T-cell (primary cell): Measurements from ENCODE around the gene GUCA1C. TPM values are rescaled to one million over a fixed set of nuclear protein-coding genes. Genes with fewer than 3 reads are reported as not detected.

ENCODE experiments used
- ATAC-seq, 4 experiments: fragments of 200-7000 bp in 3 of 4; fragments of 150-1000 bp in 1 of 4; cut with Tn5 transposase; replicated peaks in 1 of 4; 1 replicate in 3 of 4; 2 replicates in 1 of 4; pipeline ENCODE4 v1.10.0; 2021; ENCODE audit warnings: moderate library complexity in 3 of 4, mild to moderate bottlenecking in 2 of 4, moderate number of reproducible peaks in 1 of 4
- CTCF ChIA-PET, 2 donors: fragments of 300-600 bp; sonication (Branson Sonifier 250); formaldehyde crosslinking; loops; one replicate each; lab custom pipeline; 2022; ENCODE audit warnings: antibody characterized with exemption in 2 of 2; lab: Charles Lee
- POLR2A ChIA-PET, 2 donors: fragments of 300-600 bp; sonication (Branson Sonifier 250); formaldehyde crosslinking; loops; one replicate each; lab custom pipeline; 2022; ENCODE audit warnings: antibody characterized with exemption in 2 of 2; lab: Charles Lee
- DNase-seq, 35 experiments: peaks; one replicate each; pipeline versions ENCODE4 v3.0.0 to v3.0.0-alpha.2; 2013 to 2023
- H3K27ac ChIP-seq: one replicate; pipeline ENCODE4 v1.5.1; 2013; ENCODE audit warnings: low read length
- H3K27me3 ChIP-seq, 2 experiments: replicated peaks in 1 of 2; 1 replicate in 1 of 2; 2 replicates in 1 of 2; pipeline versions ENCODE4 v1.6.1 to v1.7.0; 2013; ENCODE audit warnings: low read length in 1 of 2, mixed read lengths in 1 of 2; ENCODE audit not compliant: control insufficient read depth in 2 of 2, insufficient read depth in 2 of 2; ENCODE audit errors: extremely low read depth in 1 of 2
- H3K36me3 ChIP-seq, 2 donors: 1 replicate in 1 of 2; 2 replicates in 1 of 2; pipeline versions ENCODE4 v1.6.1 to v1.7.0; 2013; ENCODE audit warnings: low read length in 1 of 2; ENCODE audit not compliant: control insufficient read depth in 2 of 2, insufficient read depth in 1 of 2; ENCODE audit errors: extremely low read depth in 1 of 2
- H3K4me1 ChIP-seq, 2 experiments: 1 replicate in 1 of 2; 2 replicates in 1 of 2; pipeline versions ENCODE4 v1.6.1 to v1.7.0; 2013; ENCODE audit warnings: low read length in 2 of 2, mixed read lengths in 1 of 2; ENCODE audit not compliant: insufficient read depth in 2 of 2, control insufficient read depth in 1 of 2; ENCODE audit errors: extremely low read depth in 1 of 2
- H3K4me3 ChIP-seq, 2 donors: 1 replicate in 1 of 2; 2 replicates in 1 of 2; pipeline versions ENCODE4 v1.5.1 to v1.7.0; 2013; ENCODE audit warnings: mild to moderate bottlenecking in 2 of 2, low read length in 1 of 2, moderate library complexity in 1 of 2; ENCODE audit not compliant: control insufficient read depth in 1 of 2; ENCODE audit errors: extremely low read depth in 1 of 2
- H3K9me3 ChIP-seq: 2 replicates; pipeline ENCODE4 v1.7.0; 2013
- H3K27ac Mint-ChIP-seq, 2 donors: one replicate each; pipeline ENCODE4 v1.8.0; 2020 to 2021; ENCODE audit warnings: mild to moderate bottlenecking in 2 of 2, mixed read lengths in 2 of 2
- H3K27me3 Mint-ChIP-seq, 2 donors: one replicate each; pipeline ENCODE4 v1.8.0; 2021 to 2022; ENCODE audit warnings: mixed read lengths in 2 of 2
- H3K36me3 Mint-ChIP-seq: one replicate; pipeline ENCODE4 v1.8.0; 2021; ENCODE audit warnings: mixed read lengths
- H3K4me1 Mint-ChIP-seq, 3 donors: one replicate each; pipeline ENCODE4 v1.8.0; 2020 to 2022; ENCODE audit warnings: mixed read lengths in 3 of 3, mild to moderate bottlenecking in 1 of 3
- H3K4me3 Mint-ChIP-seq, 3 donors: one replicate each; pipeline ENCODE4 v1.8.0; 2020 to 2022; ENCODE audit warnings: mild to moderate bottlenecking in 3 of 3, mixed read lengths in 3 of 3, moderate library complexity in 3 of 3
- H3K9me3 Mint-ChIP-seq, 3 donors: one replicate each; pipeline ENCODE4 v1.8.0; 2020 to 2022; ENCODE audit warnings: mixed read lengths in 3 of 3
- WGBS: methylation state at CpG from one replicate; pipeline ENCODE4 v1.1.5; 2013; ENCODE audit warnings: missing lambda C conversion rate; ENCODE audit not compliant: insufficient coverage; 5-methylcytosine and 5-hydroxymethylcytosine counted together
- total RNA-seq, 35 experiments: library from RNA in 6 of 35; stranded (reverse) in 6 of 35; fragments of 120-200 nt in 1 of 35; gene quantifications; one replicate each; pipeline versions ENCODE4 v1.2.1 to v1.2.4 and lab custom pipeline; 2013 to 2026

The GUCA1C gene
- total RNA-seq, 5 donors from 2014 or later (not counting 1 experiment from before 2014, with no cell fraction given), result not detected

- H3K27me3 Mint-ChIP-seq, result peaks cover 13 to 14% of the 10 kb centered on the region in 2 donors
- Histone ChIP-seq H3K9me3 (no peaks in the 10 kb centered on the region), H3K27ac (no peak overlapping the region), H3K4me3 (no peak overlapping the region), H3K27me3 (peaks cover 0 to 4% of the 10 kb centered on the region in 2 experiments), H3K36me3 (no peaks in the 10 kb centered on the region), H3K4me1 (no peaks in the 10 kb centered on the region)
- no peak for ATAC-seq
- peaks cover 6% of the 10 kb centered on the region for H3K36me3 Mint-ChIP-seq
- H3K4me1 Mint-ChIP-seq, result no peaks in the 10 kb centered on the region
- ChIA-PET CTCF (interaction anchor here in 1 of 2 donors (0.6 to 1.0 kb wide), 2 partner anchors 15 to 269 kb away, joined by 4 to 7 read pairs; no protein-coding TSS in a partner anchor), POLR2A (no interaction called here)
- H3K4me3 Mint-ChIP-seq, result no peak overlapping the region
- DNase-seq, result no peak
- H3K9me3 Mint-ChIP-seq, result peaks cover 4 to 15% (median 11%) of the 10 kb centered on the region in 3 donors
- H3K27ac Mint-ChIP-seq, result no peak overlapping the region
Observed at GRCh38 chr3:108931035-108931434, 22.6 kb downstream of the GUCA1C start.

GRCh38 chr3:108918866-108919265, 34.8 kb downstream of the GUCA1C start:
- no peaks in the 10 kb centered on the region for H3K36me3 Mint-ChIP-seq
- WGBS, result no CpG with 5 or more reads among the region's 3 CpGs
- peaks cover 3 to 7% of the 10 kb centered on the region in 2 donors for H3K27me3 Mint-ChIP-seq
- Histone ChIP-seq H3K4me3 (no peak overlapping the region), H3K27ac (no peak overlapping the region), H3K9me3 (no peaks in the 10 kb centered on the region), H3K36me3 (no peaks in the 10 kb centered on the region), H3K27me3 (no peaks in the 10 kb centered on the region), H3K4me1 (peaks cover 0 to 5% of the 10 kb centered on the region in 2 experiments)
- ChIA-PET CTCF (interaction anchor here in 1 of 2 donors (0.9 kb wide), 1 partner anchor 366 kb away, joined by 4 read pairs; no protein-coding TSS in a partner anchor), POLR2A (interaction anchor here in 1 of 2 donors (0.6 kb wide), 1 partner anchor 437 kb away, joined by 4 read pairs; no protein-coding TSS in a partner anchor)
- H3K4me1 Mint-ChIP-seq, result peaks cover 11 to 14% (median 11%) of the 10 kb centered on the region in 3 donors
- DNase-seq, result no peak
- H3K9me3 Mint-ChIP-seq, result no peaks in the 10 kb centered on the region
- H3K4me3 Mint-ChIP-seq, result no peak overlapping the region
- ATAC-seq, result no peak
- no peak overlapping the region for H3K27ac Mint-ChIP-seq

- Histone ChIP-seq H3K36me3 (no peaks in the 10 kb centered on the region), H3K4me1 (peaks cover 0 to 5% of the 10 kb centered on the region in 2 experiments), H3K27me3 (no peaks in the 10 kb centered on the region), H3K27ac (no peak overlapping the region), H3K9me3 (no peaks in the 10 kb centered on the region), H3K4me3 (no peak overlapping the region)
- Mint-ChIP-seq H3K36me3 (no peaks in the 10 kb centered on the region), H3K4me1 (peaks cover 14 to 23% (median 20%) of the 10 kb centered on the region in 3 donors), H3K27me3 (peaks cover 0 to 7% of the 10 kb centered on the region in 2 donors), H3K4me3 (peak overlapping the region; percentile 41 to 59 (median 57)), H3K27ac (peak overlapping the region; percentile 21 to 23), H3K9me3 (no peaks in the 10 kb centered on the region)
- peak; percentile 12 to 86 (median 50) for DNase-seq
- ChIA-PET CTCF (interaction anchor here (0.5 to 4.7 kb wide), 64 partner anchors 8 to 1679 kb away, joined by 3 to 81 read pairs (median 4); partner anchors contain the start of genes TRAT1 (in 2 of the 2) and DZIP3 (in 1 of the 2)), POLR2A (interaction anchor here (0.6 to 0.9 kb wide), 6 partner anchors 13 to 353 kb away, joined by 3 to 6 read pairs (median 4); no protein-coding TSS in a partner anchor)
- peak; percentile 86 to 96 (median 96) for ATAC-seq
- 11% methylated on average over 3 of the region's 6 CpGs for WGBS
Observed at GRCh38 chr3:108914774-108915641, 38.7 kb downstream of the GUCA1C start.

- Histone ChIP-seq H3K36me3 (no peaks in the 10 kb centered on the region), H3K4me1 (peaks cover 0 to 2% of the 10 kb centered on the region in 2 experiments), H3K27ac (no peak overlapping the region), H3K9me3 (no peaks in the 10 kb centered on the region), H3K27me3 (no peaks in the 10 kb centered on the region), H3K4me3 (no peak overlapping the region)
- no peaks in the 10 kb centered on the region for H3K36me3 Mint-ChIP-seq
- 94% methylated on average over 4 of the region's 5 CpGs for whole genome bisulfite sequencing
- H3K27ac Mint-ChIP-seq, result no peak overlapping the region
- no peak overlapping the region for H3K4me3 Mint-ChIP-seq
- DNase-seq, result no peak
- ChIA-PET CTCF (interaction anchor here in 1 of 2 donors (0.6 to 0.8 kb wide), 2 partner anchors 237 to 1156 kb away, joined by 3 read pairs; no protein-coding TSS in a partner anchor), POLR2A (no interaction called here)
- H3K27me3 Mint-ChIP-seq, result no peaks in the 10 kb centered on the region
- H3K9me3 Mint-ChIP-seq, result no peaks in the 10 kb centered on the region
- ATAC-seq, result no peak
- H3K4me1 Mint-ChIP-seq, result peaks cover 11 to 18% (median 17%) of the 10 kb centered on the region in 3 donors
Observed at GRCh38 chr3:108909799-108910198, 43.9 kb downstream of the GUCA1C start.

- DNase-seq (no peak), ATAC-seq (no peak)
- WGBS, result no CpG with 5 or more reads among the region's 1 CpG
- H3K4me3 ChIP-seq, result no peak overlapping the region
- Mint-ChIP-seq H3K27me3 (no peaks in the 10 kb centered on the region), H3K4me1 (peaks cover 6 to 7% (median 7%) of the 10 kb centered on the region in 3 donors), H3K9me3 (no peaks in the 10 kb centered on the region), H3K4me3 (no peak overlapping the region), H3K36me3 (no peaks in the 10 kb centered on the region), H3K27ac (no peak overlapping the region)
- ChIA-PET POLR2A (no interaction called here), CTCF (interaction anchor here in 1 of 2 donors (0.6 to 3.4 kb wide), 2 partner anchors 8 to 244 kb away, joined by 5 to 14 read pairs; no protein-coding TSS in a partner anchor)
- no peaks in the 10 kb centered on the region for H3K27me3 ChIP-seq
- no peaks in the 10 kb centered on the region for H3K9me3 ChIP-seq
- H3K36me3 ChIP-seq, result no peaks in the 10 kb centered on the region
- no peaks in the 10 kb centered on the region for H3K4me1 ChIP-seq
- no peak overlapping the region for H3K27ac ChIP-seq
Observed at GRCh38 chr3:108907194-108907593, 46.5 kb downstream of the GUCA1C start.

GRCh38 chr3:108899530-108899929, 54.1 kb downstream of the GUCA1C start:
- CTCF ChIA-PET, result interaction anchor here in 1 of 2 donors (0.7 kb wide), 1 partner anchor 16 kb away, joined by 3 read pairs; no protein-coding TSS in a partner anchor
- H3K27me3 Mint-ChIP-seq, result no peaks in the 10 kb centered on the region

More at GRCh38 chr3:108899530-108899929, 54.1 kb downstream of the GUCA1C start:
- Mint-ChIP-seq H3K27ac (no peak overlapping the region), H3K4me1 (peaks cover 11 to 13% (median 12%) of the 10 kb centered on the region in 3 donors), H3K36me3 (no peaks in the 10 kb centered on the region), H3K9me3 (no peaks in the 10 kb centered on the region), H3K4me3 (no peak overlapping the region)
- POLR2A ChIA-PET, result no interaction called here
- H3K9me3 ChIP-seq, result no peaks in the 10 kb centered on the region
- no peaks in the 10 kb centered on the region for H3K4me1 ChIP-seq
- no peak overlapping the region for H3K4me3 ChIP-seq
- no peak for DNase-seq
- H3K27ac ChIP-seq, result no peak overlapping the region
- H3K27me3 ChIP-seq, result no peaks in the 10 kb centered on the region
- H3K36me3 ChIP-seq, result no peaks in the 10 kb centered on the region
- WGBS, result 90% methylated on average over 2 of the region's 3 CpGs
- no peak for ATAC-seq
